WI38 (cell line): ENCODE measurements around the gene IGSF11.

Experiments
- H3K4me3 ChIP-seq: 2 replicates; pipeline ENCODE4 v1.5.1; 2011; ENCODE audit warnings: low read depth, mild to moderate bottlenecking, control low read depth, low read length
- TF ChIP-seq, protein P1 (sequence below): IDR thresholded peaks from 2 replicates; pipeline ENCODE4 v1.5.1; 2012; ENCODE audit warnings: low read depth, mild to moderate bottlenecking, control low read depth, low read length

The IGSF11 gene

DNA sequence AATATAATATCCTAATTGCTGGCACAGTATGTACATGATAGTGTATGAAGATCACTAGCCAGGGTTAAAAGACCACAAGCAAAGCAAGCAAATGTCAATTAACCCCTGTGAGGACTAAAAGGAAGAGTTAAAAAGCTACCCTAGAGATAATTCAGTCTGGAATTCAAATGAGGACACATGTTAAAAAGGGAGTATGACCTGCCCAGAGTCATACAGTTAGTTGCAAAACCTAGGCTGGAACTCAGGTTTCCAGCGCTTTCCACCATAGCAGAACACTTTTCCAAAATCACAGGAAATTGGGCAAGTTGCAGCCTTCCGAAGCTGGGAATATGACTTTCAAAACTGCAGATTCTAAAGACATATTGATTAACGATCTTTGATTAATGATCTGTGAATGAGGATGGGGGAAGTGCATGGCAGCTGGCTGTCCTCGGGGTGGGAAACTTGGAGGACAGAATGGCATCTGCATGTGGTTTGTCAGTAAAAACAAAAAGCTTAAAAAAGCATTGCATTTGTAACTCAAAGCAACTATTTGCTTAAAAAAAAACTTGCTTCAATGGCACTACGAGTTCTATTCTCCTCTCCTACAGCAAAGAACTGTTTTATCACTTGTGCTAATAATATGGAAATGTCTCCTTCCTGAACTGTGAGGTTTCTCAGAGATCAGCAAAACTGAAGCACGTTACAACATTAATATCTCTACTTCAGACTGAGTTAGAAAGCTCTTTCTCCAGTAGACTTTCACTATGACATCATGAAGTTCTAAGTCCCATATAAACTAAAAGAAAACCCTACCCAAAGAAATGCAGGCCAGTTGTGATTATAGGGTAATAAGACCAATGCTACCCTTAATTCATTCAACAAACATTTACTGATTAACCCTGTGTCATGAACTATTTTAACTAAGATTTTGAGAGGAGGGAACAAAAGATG, 46.2 kb downstream of the IGSF11 start:
- TF ChIP-seq, protein P1, sequence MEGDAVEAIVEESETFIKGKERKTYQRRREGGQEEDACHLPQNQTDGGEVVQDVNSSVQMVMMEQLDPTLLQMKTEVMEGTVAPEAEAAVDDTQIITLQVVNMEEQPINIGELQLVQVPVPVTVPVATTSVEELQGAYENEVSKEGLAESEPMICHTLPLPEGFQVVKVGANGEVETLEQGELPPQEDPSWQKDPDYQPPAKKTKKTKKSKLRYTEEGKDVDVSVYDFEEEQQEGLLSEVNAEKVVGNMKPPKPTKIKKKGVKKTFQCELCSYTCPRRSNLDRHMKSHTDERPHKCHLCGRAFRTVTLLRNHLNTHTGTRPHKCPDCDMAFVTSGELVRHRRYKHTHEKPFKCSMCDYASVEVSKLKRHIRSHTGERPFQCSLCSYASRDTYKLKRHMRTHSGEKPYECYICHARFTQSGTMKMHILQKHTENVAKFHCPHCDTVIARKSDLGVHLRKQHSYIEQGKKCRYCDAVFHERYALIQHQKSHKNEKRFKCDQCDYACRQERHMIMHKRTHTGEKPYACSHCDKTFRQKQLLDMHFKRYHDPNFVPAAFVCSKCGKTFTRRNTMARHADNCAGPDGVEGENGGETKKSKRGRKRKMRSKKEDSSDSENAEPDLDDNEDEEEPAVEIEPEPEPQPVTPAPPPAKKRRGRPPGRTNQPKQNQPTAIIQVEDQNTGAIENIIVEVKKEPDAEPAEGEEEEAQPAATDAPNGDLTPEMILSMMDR = no peak
- H3K4me3 ChIP-seq = no peak overlapping the region

- TF ChIP-seq, protein P1 = no peak
Observed at GRCh38 chr3:118987477-118987876, 47.2 kb downstream of the IGSF11 start.

GRCh38 chr3:118986734-118987133, 47.9 kb downstream of the IGSF11 start:
- no peak overlapping the region for H3K4me3 ChIP-seq
- TF ChIP-seq, protein P1 = no peak

More at GRCh38 chr3:118987477-118987876, 47.2 kb downstream of the IGSF11 start:
- no peak overlapping the region for H3K4me3 ChIP-seq

DNA sequence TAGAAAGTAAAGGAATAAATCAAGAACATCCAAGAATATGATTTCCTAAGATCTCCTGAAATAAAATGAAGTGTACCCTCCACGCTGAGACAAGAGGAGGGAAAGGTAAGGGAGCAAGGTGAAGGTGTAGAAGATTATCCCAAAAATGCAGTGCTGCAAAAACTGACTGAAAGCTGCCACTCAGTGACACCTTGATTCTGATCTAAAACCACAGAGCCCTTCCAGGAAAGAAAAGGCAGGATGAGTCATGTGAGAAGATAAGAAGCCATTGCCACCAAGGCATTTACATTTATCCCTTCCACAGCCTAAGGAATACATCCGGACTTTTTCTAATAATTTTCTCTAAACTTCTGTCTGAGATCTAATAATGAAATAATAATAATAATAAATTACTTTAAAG, 49.9 kb downstream of the IGSF11 start:
- TF ChIP-seq, protein P1 = no peak
- H3K4me3 ChIP-seq = no peak overlapping the region

DNA sequence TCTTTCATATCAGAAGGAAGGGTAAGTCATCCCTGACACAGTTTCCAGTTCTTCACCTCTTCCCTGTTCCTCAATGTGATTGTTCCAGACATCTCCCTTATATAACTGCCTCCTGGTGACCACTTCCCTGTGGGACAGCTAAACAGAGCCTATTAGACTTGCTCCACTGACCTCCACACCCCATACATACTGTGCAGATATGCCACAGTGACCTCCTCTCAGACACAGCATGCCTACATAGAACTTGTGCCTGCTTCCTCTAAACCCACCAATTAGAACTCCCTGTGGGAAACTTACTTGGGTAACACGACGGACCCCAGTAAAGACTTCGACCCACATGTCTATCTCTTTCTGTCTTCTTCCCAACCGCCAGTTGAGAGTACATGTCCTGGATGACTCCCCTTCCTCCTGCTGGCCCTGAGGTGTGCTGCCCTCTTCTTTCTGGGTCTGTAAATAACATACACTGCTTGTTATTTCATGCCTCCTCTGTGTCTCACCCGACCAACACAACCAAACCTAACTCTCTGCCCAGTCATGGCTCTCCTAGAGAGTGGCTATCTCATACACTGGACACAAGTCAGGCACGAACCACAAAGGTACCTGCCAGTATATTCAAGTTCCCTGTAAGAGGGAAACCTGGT, 53.0 kb downstream of the IGSF11 start:
- no peak overlapping the region for H3K4me3 ChIP-seq
- TF ChIP-seq, protein P1 = no peak

DNA sequence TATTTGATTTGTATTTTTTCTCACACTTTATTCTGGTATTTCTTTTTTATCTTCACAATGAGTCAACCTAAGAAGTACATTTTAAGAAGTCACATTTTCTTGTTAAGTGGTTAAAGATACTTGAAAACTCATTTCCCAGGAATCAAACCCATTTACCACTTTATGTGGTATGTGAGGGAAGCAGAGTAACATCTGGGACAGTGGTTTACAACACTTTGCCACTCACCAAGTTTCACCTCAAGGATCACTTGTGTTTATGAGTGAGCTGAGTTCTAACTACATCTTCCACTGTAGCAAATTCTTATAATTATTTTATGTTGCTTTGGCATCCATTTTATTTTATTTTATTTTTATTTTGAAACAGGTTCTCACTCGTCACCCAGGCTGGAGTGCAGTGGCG, 53.8 kb downstream of the IGSF11 start:
- TF ChIP-seq, protein P1 = no peak
- no peak overlapping the region for H3K4me3 ChIP-seq

- no peak overlapping the region for H3K4me3 ChIP-seq
- TF ChIP-seq, protein P1 = no peak
Observed at GRCh38 chr3:118978393-118978758, 56.3 kb downstream of the IGSF11 start.
